ENCODE data around the gene CLHC1.
"Not testable (repeated sequence)": the region's sequence is repeated elsewhere in the genome, so short reads cannot be mapped to it uniquely, and the experiment has no call there.

Gene CLHC1

GRCh38 chr2:55133467-55134315 lies 98.4 kb downstream of the CLHC1 start:
- DNase-seq: no peak

GRCh38 chr2:55130849-55131248 lies 101.2 kb downstream of the CLHC1 start:
- DNase-seq: no peak

DNA sequence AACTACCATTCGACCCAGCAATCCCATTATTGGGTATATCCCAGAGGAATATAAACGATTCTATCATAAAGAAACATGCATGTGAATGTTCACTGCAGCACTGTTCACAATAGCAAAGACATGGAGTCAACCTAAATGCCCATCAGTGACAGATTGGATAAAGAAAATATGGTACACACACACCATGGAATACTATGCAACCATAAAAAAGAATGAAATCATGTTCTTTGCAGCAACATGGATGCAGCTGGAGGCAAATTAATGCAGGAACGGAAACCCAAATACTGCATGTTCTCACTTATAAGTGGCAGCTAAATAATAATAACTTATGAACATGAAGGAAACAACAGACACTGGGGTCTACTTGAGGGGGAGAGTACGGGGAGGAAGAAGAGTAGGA lies 105.5 kb downstream of the CLHC1 start:
- DNase-seq: not testable (repeated sequence)
